GM23338 (cell line): ENCODE results near the gene ZNF524.
"Not testable (repeated sequence)": the region's sequence is repeated elsewhere in the genome, so short reads cannot be mapped to it uniquely, and the experiment has no call there.

Experiments used
- CREB1 ChIP-seq: fragments of 250-450 bp; sonication (Bioruptor Pico); IDR thresholded peaks from 2 replicates; pipeline ENCODE4 v1.5.0; 2020; ENCODE audit warnings: low read depth, mild to moderate bottlenecking, moderate library complexity
- EZH2 ChIP-seq: fragments of 200-600 bp; sonication (generic); IDR thresholded peaks from one replicate; pipeline ENCODE4 v1.8.0; 2017; ENCODE audit warnings: antibody characterized with exemption, mild to moderate bottlenecking, low read depth; ENCODE audit not compliant: unreplicated experiment
- EZH2phosphoT487 ChIP-seq: fragments of 200-600 bp; sonication (generic); IDR thresholded peaks from one replicate; pipeline ENCODE4 v1.8.1; 2018; ENCODE audit warnings: antibody characterized with exemption; ENCODE audit not compliant: unreplicated experiment
- JUNB ChIP-seq: IDR thresholded peaks from one replicate; pipeline ENCODE4 v1.6.1; 2016; ENCODE audit warnings: antibody characterized with exemption; ENCODE audit not compliant: unreplicated experiment
- NANOG ChIP-seq: IDR thresholded peaks from 2 replicates; pipeline ENCODE4 v1.6.1; 2016; ENCODE audit warnings: antibody characterized with exemption, borderline replicate concordance
- POLR2AphosphoS5 ChIP-seq: IDR thresholded peaks from 2 replicates; pipeline ENCODE4 v1.6.1; 2016; ENCODE audit warnings: antibody characterized with exemption, low read depth
- STAT1 ChIP-seq: IDR thresholded peaks from one replicate; pipeline ENCODE4 v1.6.1; 2016; ENCODE audit warnings: antibody characterized with exemption; ENCODE audit not compliant: unreplicated experiment
- ZNF114 ChIP-seq: fragments of 250-450 bp; sonication (Bioruptor Pico); IDR thresholded peaks from 2 replicates; pipeline ENCODE4 v1.5.0; 2020; ENCODE audit warnings: mild to moderate bottlenecking, moderate library complexity
- ZNF331 ChIP-seq: fragments of 250-450 bp; sonication (Bioruptor Pico); IDR thresholded peaks from 2 replicates; pipeline ENCODE4 v1.5.0; 2020; ENCODE audit warnings: low read depth, mild to moderate bottlenecking, moderate library complexity
- TF ChIP-seq, protein P1 (sequence below), 2 experiments: fragments of 200-600 bp in 1 of 2; sonication (generic) in 1 of 2; conservative IDR thresholded peaks; 2 replicates each; pipeline versions ENCODE4 v1.5.1 to v1.6.1; 2016 to 2017; ENCODE audit warnings: antibody characterized with exemption in 2 of 2, low read depth in 2 of 2, mild to moderate bottlenecking in 2 of 2, moderate library complexity in 1 of 2
- TF ChIP-seq, protein P2 (sequence below): IDR thresholded peaks from one replicate; pipeline ENCODE4 v1.6.1; 2018; ENCODE audit warnings: antibody characterized with exemption; ENCODE audit not compliant: unreplicated experiment
- TF ChIP-seq, protein P3 (sequence below): fragments of 250-450 bp; sonication (Bioruptor Pico); IDR thresholded peaks from 2 replicates; pipeline ENCODE4 v1.5.0; 2020; ENCODE audit warnings: mild to moderate bottlenecking, moderate library complexity
- TF ChIP-seq, protein P4 (sequence below): IDR thresholded peaks from 2 replicates; pipeline ENCODE4 v1.6.1; 2016; ENCODE audit warnings: antibody characterized with exemption

DNA sequence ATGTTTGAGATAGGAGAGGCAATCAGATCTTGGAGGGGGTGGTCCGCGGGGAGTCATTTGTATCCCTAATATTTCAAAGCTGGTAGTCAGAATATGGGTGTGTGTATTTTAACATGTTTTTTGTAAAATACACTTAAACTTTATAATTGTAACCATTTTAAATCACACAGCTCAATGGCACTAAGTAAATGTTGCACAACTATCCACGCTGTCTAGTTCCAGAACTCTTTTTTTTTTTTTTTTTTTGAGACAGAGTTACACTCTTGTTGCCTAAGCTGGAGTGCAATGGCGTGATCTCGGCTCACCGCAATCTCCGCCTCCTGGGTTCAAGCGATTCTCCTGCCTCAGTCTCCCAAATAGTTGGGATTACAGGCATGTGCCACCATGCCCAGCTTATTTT is 16.2 kb upstream of the ZNF524 start:
- TF ChIP-seq, protein P1, sequence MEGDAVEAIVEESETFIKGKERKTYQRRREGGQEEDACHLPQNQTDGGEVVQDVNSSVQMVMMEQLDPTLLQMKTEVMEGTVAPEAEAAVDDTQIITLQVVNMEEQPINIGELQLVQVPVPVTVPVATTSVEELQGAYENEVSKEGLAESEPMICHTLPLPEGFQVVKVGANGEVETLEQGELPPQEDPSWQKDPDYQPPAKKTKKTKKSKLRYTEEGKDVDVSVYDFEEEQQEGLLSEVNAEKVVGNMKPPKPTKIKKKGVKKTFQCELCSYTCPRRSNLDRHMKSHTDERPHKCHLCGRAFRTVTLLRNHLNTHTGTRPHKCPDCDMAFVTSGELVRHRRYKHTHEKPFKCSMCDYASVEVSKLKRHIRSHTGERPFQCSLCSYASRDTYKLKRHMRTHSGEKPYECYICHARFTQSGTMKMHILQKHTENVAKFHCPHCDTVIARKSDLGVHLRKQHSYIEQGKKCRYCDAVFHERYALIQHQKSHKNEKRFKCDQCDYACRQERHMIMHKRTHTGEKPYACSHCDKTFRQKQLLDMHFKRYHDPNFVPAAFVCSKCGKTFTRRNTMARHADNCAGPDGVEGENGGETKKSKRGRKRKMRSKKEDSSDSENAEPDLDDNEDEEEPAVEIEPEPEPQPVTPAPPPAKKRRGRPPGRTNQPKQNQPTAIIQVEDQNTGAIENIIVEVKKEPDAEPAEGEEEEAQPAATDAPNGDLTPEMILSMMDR (conservative IDR thresholded peaks at IDR 0.05; ENCODE audit: low read depth in 2 of 2), result not testable (repeated sequence)
- not testable (repeated sequence) for TF ChIP-seq EZH2phosphoT487; EZH2; POLR2AphosphoS5; CREB1 (CRISPR knock-in tag); ZNF114 (CRISPR knock-in tag); JUNB; ZNF331; STAT1; NANOG
- TF ChIP-seq, protein P2, sequence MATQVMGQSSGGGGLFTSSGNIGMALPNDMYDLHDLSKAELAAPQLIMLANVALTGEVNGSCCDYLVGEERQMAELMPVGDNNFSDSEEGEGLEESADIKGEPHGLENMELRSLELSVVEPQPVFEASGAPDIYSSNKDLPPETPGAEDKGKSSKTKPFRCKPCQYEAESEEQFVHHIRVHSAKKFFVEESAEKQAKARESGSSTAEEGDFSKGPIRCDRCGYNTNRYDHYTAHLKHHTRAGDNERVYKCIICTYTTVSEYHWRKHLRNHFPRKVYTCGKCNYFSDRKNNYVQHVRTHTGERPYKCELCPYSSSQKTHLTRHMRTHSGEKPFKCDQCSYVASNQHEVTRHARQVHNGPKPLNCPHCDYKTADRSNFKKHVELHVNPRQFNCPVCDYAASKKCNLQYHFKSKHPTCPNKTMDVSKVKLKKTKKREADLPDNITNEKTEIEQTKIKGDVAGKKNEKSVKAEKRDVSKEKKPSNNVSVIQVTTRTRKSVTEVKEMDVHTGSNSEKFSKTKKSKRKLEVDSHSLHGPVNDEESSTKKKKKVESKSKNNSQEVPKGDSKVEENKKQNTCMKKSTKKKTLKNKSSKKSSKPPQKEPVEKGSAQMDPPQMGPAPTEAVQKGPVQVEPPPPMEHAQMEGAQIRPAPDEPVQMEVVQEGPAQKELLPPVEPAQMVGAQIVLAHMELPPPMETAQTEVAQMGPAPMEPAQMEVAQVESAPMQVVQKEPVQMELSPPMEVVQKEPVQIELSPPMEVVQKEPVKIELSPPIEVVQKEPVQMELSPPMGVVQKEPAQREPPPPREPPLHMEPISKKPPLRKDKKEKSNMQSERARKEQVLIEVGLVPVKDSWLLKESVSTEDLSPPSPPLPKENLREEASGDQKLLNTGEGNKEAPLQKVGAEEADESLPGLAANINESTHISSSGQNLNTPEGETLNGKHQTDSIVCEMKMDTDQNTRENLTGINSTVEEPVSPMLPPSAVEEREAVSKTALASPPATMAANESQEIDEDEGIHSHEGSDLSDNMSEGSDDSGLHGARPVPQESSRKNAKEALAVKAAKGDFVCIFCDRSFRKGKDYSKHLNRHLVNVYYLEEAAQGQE, result not testable (repeated sequence)
- TF ChIP-seq, protein P3, sequence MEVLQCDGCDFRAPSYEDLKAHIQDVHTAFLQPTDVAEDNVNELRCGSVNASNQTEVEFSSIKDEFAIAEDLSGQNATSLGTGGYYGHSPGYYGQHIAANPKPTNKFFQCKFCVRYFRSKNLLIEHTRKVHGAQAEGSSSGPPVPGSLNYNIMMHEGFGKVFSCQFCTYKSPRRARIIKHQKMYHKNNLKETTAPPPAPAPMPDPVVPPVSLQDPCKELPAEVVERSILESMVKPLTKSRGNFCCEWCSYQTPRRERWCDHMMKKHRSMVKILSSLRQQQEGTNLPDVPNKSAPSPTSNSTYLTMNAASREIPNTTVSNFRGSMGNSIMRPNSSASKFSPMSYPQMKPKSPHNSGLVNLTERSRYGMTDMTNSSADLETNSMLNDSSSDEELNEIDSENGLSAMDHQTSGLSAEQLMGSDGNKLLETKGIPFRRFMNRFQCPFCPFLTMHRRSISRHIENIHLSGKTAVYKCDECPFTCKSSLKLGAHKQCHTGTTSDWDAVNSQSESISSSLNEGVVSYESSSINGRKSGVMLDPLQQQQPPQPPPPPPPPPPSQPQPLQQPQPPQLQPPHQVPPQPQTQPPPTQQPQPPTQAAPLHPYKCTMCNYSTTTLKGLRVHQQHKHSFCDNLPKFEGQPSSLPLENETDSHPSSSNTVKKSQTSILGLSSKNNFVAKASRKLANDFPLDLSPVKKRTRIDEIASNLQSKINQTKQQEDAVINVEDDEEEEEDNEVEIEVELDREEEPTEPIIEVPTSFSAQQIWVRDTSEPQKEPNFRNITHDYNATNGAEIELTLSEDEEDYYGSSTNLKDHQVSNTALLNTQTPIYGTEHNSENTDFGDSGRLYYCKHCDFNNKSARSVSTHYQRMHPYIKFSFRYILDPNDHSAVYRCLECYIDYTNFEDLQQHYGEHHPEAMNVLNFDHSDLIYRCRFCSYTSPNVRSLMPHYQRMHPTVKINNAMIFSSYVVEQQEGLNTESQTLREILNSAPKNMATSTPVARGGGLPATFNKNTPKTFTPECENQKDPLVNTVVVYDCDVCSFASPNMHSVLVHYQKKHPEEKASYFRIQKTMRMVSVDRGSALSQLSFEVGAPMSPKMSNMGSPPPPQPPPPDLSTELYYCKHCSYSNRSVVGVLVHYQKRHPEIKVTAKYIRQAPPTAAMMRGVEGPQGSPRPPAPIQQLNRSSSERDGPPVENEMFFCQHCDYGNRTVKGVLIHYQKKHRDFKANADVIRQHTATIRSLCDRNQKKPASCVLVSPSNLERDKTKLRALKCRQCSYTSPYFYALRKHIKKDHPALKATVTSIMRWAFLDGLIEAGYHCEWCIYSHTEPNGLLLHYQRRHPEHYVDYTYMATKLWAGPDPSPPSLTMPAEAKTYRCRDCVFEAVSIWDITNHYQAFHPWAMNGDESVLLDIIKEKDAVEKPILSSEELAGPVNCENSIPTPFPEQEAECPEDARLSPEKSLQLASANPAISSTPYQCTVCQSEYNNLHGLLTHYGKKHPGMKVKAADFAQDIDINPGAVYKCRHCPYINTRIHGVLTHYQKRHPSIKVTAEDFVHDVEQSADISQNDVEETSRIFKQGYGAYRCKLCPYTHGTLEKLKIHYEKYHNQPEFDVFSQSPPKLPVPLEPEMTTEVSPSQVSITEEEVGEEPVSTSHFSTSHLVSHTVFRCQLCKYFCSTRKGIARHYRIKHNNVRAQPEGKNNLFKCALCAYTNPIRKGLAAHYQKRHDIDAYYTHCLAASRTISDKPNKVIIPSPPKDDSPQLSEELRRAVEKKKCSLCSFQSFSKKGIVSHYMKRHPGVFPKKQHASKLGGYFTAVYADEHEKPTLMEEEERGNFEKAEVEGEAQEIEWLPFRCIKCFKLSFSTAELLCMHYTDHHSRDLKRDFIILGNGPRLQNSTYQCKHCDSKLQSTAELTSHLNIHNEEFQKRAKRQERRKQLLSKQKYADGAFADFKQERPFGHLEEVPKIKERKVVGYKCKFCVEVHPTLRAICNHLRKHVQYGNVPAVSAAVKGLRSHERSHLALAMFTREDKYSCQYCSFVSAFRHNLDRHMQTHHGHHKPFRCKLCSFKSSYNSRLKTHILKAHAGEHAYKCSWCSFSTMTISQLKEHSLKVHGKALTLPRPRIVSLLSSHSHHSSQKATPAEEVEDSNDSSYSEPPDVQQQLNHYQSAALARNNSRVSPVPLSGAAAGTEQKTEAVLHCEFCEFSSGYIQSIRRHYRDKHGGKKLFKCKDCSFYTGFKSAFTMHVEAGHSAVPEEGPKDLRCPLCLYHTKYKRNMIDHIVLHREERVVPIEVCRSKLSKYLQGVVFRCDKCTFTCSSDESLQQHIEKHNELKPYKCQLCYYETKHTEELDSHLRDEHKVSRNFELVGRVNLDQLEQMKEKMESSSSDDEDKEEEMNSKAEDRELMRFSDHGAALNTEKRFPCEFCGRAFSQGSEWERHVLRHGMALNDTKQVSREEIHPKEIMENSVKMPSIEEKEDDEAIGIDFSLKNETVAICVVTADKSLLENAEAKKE (CRISPR knock-in tag), result not testable (repeated sequence)
- TF ChIP-seq, protein P4, sequence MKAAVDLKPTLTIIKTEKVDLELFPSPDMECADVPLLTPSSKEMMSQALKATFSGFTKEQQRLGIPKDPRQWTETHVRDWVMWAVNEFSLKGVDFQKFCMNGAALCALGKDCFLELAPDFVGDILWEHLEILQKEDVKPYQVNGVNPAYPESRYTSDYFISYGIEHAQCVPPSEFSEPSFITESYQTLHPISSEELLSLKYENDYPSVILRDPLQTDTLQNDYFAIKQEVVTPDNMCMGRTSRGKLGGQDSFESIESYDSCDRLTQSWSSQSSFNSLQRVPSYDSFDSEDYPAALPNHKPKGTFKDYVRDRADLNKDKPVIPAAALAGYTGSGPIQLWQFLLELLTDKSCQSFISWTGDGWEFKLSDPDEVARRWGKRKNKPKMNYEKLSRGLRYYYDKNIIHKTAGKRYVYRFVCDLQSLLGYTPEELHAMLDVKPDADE, result not testable (repeated sequence)
